ENCODE results near the gene RPL23. TPM values are rescaled to one million over a fixed set of nuclear protein-coding genes. Genes with fewer than 3 reads are reported as not detected.

RPL23 gene
- total RNA-seq, 1 experiment from 2014 or later = 1,966 TPM

GRCh38 chr17:38798614-38799500, 54.7 kb downstream of the RPL23 start:
- peak; percentile 42 for DNase-seq (ENCODE audit: low spot score)

Other genes starting within 250 kb of the RPL23 start
- 0.19 and 0.26 TPM in 2 replicates for gene SRCIN1, start 247.8 kb downstream of the RPL23 start, total RNA-seq (2014; rRNA removed; shearing (Covaris generic))
- 3.0 and 3.7 TPM in 2 replicates for gene EPOP, start 178.8 kb downstream of the RPL23 start, total RNA-seq (2014; rRNA removed; shearing (Covaris generic))
- gene MLLT6, start 148.4 kb downstream of the RPL23 start, total RNA-seq (2014; rRNA removed; shearing (Covaris generic)) = 17.4 and 21.4 TPM in 2 replicates
- 7.5 and 12.4 TPM in 2 replicates for gene CISD3, start 123.4 kb downstream of the RPL23 start, total RNA-seq (2014; rRNA removed; shearing (Covaris generic))
- gene PCGF2, start 105.4 kb downstream of the RPL23 start, total RNA-seq (2014; rRNA removed; shearing (Covaris generic)) = 8.2 and 9.9 TPM in 2 replicates
- gene PSMB3, start 101.0 kb downstream of the RPL23 start, total RNA-seq (2014; rRNA removed; shearing (Covaris generic)) = 484 and 521 TPM in 2 replicates
- 55.6 and 66.9 TPM in 2 replicates for gene PIP4K2B, start 54.2 kb downstream of the RPL23 start, total RNA-seq (2014; rRNA removed; shearing (Covaris generic))
- gene CWC25, start 28.4 kb downstream of the RPL23 start, total RNA-seq (2014; rRNA removed; shearing (Covaris generic)) = 15.8 and 16.1 TPM in 2 replicates
- 248 and 270 TPM in 2 replicates for gene LASP1, start 16.3 kb upstream of the RPL23 start, total RNA-seq (2014; rRNA removed; shearing (Covaris generic))
- not detected in 2 replicates for gene FBXO47, start 113.7 kb upstream of the RPL23 start, total RNA-seq (2014; rRNA removed; shearing (Covaris generic))

Measured in A172 (cell line).